ENCODE data around the gene MLANA. TPM values are rescaled to one million over a fixed set of nuclear protein-coding genes. Genes with fewer than 3 reads are reported as not detected.
"Not testable (repeated sequence)": the region's sequence is repeated elsewhere in the genome, so short reads cannot be mapped to it uniquely, and the experiment has no call there.

The MLANA gene
- total RNA-seq, 1 experiment from 2014 or later = 0.11 TPM

GRCh38 chr9:5869315-5870019, 21.2 kb upstream of the MLANA start:
- no peak for DNase-seq (ENCODE audit: low read depth)

- DNase-seq (ENCODE audit: low read depth) = no peak
Measured at GRCh38 chr9:5870020-5870339, 20.7 kb upstream of the MLANA start.

GRCh38 chr9:5870691-5871090, 20.0 kb upstream of the MLANA start:
- DNase-seq (ENCODE audit: low read depth) = peak; percentile 29

DNA sequence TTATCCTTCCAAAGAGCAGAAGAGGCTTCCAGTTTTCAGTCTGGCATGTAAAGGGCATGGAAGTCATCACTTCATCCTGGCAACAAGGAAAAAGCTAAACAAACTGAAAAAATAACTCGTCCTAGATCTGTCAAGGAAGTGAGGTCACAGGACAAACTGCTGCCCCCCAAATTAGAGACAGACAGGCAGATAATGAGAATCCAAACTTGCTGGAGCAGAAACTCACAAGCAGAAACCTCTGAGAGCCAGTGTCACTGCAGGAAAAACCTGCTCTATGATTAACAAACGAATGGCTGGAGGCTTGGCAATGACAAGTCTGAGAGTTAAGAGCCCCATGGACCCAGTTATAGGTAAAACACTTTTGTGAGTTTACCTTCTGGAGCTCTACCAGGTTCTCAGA, 18.9 kb upstream of the MLANA start:
- no peak for DNase-seq (ENCODE audit: low read depth)

- no peak for DNase-seq (ENCODE audit: low read depth)
Measured at GRCh38 chr9:5872511-5872910, 18.2 kb upstream of the MLANA start.

GRCh38 chr9:5873439-5873838, 17.2 kb upstream of the MLANA start:
- DNase-seq (ENCODE audit: low read depth) = no peak

- DNase-seq (ENCODE audit: low read depth) = no peak
Measured at GRCh38 chr9:5874048-5874447, 16.6 kb upstream of the MLANA start.

- DNase-seq (ENCODE audit: low read depth) = no peak
Measured at GRCh38 chr9:5876026-5876425, 14.7 kb upstream of the MLANA start.

- no peak for DNase-seq (ENCODE audit: low read depth)
Measured at GRCh38 chr9:5876711-5877110, 14.0 kb upstream of the MLANA start.

- peak; percentile 71 for DNase-seq (ENCODE audit: low read depth)
Measured at GRCh38 chr9:5879419-5880181, 11.1 kb upstream of the MLANA start.

DNA sequence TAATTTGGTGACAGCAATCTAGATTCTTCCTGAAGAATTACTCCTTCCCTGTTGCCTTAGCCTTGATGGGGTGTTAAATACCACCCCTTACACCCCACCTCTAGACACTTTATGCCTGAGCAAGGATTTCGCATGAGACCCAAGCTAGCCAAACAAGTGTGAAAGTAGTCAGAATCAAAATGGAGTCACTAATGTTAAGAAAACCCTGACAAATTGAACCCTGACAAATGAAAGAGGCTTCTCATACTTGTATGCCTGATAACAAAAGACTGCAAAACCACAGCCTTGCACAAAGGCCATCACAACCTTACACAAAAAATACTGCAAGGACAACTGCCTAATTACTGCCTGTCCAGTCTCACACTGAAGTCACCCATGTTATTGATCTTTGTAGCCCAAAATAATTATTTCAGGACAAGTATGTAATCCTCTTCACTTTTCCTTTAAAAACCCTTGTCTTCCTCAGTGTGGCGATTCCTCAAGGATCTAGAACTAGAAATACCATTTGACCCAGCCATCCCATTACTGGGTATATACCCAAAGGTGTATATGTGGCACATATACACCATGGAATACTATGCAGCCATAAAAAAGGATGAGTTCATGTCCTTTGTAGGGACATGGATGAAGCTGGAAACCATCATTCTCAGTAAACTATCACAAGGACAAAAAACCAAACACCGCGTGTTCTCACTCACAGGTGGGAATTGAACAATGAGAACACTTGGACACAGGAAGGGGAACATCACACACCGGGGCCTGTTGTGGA, 8.3 kb upstream of the MLANA start:
- DNase-seq (ENCODE audit: low read depth) = not testable (repeated sequence)

GRCh38 chr9:5884191-5884590, 6.5 kb upstream of the MLANA start:
- DNase-seq (ENCODE audit: low read depth) = no peak

GRCh38 chr9:5886114-5886939, 4.4 kb upstream of the MLANA start:
- peak; percentile 53 for DNase-seq (ENCODE audit: low read depth)

DNA sequence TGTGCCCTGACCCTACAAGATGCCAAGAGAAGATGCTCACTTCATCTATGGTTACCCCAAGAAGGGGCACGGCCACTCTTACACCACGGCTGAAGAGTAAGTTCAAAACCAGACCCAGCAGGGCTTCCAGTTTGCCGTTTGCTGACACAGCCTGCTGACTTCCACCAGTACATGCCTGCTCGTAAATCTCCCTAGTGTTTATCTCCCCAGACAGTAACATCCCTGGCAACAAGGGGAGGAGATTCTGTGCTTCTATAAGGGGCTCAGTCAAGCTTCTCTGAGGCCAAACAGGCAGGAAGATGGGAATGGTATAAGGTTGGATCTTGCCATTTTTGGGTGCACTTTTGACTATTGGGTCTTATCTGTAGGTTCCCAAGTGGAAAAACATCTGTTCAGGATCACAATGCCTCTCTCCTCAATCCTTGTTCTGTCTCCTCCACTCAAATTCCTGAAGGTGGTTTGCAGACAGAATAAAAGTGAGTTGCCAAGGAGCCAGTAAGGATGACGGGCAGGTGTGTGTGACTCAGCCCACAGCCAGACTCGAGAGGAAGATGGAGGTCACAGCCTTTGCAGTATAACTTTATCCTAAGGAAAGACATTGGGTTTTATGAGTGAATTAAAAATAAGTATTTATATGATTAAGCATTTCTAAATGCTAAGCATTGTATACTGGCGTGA, 1.9 kb downstream of the MLANA start:
- DNase-seq (ENCODE audit: low read depth) = no peak

DNA sequence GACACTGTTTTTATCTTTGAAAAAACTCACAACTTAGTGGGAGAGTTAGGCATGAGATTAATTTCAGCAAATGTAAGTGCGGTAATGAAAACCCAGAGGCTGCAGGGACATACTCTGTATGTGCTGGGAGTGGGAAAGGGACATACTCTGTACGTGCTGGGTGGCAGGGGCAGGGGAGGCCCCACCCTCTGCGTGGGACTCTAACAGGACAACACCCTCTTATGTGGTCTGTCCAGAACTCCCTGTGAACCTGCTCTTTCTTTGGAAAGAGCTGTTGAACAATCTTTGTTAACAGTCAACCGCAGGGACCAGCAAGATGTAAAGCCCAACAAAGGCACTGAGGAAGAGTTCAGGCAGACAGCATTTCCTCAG, 2.4 kb downstream of the MLANA start:
- DNase-seq (ENCODE audit: low read depth) = no peak

- no peak for DNase-seq (ENCODE audit: low read depth)
Measured at GRCh38 chr9:5893591-5894236, 3.0 kb downstream of the MLANA start.

DNA sequence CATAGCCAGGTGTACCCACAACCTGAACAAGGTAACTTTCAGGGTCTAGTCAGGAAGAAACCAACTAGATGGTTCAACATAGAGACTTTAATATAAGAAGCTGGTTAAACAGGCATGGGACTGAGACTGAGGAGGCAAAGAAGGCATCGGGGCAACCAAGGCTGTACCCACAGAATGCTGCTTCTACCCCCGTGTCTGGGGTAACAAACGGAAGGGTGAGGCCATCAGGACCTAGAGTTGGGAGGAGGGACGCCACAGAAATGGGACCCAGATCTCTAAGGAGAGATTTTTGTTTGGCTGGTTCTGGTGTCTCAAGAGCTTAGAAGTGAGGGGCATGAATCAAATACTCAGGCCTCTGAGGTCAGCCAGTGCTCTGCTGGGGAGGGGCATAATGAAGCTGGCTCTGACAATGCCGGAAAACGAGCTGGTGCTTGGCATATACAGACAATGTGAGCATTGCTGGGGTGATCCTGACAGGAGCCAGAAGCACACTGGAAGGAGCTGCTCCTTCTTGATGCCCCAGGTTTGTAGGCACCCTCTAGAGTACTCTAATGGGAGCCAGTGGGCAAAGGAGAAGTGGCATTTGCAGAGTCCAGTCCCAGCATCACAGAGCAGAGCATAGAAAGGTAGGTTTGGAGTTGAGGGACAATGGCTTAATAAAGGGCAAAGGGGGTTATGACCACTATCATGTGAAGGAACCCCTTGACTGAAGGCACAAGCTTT, 3.7 kb downstream of the MLANA start:
- no peak for DNase-seq (ENCODE audit: low read depth)

GRCh38 chr9:5895782-5896181, 5.1 kb downstream of the MLANA start:
- no peak for DNase-seq (ENCODE audit: low read depth)

DNA sequence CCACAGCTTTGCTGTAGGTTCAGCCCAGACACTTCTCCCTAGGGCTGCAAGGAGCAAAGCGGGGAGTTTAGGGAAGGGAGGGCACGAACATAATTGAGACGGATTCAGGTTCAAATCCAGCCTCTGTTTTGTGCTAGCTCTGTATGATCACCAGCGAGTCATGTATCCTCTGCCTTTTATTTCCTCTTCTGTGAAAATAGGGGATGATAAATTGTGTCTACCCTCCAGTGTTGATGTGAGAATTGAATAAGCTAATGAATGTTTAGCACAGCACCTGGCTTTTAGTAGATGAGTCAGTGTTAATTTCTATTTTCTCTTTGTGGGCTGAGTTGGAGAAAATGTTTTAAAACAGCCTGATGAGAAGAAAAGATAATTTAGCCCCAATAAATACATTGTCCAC, 6.2 kb downstream of the MLANA start:
- peak; percentile 26 for DNase-seq (ENCODE audit: low read depth)

DNA sequence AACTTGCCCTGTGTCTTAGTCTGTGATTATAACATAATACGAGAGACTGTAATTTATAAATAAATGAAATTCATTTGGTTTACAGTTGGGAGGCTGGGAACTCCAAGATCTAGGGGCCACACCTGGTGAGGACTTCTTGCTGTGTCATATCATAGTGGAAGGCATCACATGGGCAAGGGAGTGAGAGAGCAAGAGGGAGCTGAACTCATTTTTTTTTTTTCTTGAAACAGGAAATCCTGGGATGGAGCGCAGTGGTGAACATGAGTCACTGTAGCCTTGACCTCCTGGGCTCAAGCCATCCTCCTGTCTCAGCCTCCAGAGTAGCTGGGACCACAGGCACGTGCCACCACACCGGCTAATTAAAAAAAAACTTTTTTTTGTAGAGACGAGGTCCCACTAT, 7.2 kb downstream of the MLANA start:
- no peak for DNase-seq (ENCODE audit: low read depth)
